ENCODE measurements around the gene BTBD9. TPM values are rescaled to one million over a fixed set of nuclear protein-coding genes. Genes with fewer than 3 reads are reported as not detected.

Gene BTBD9
- total and polyA plus RNA-seq, 2 donors (not counting 1 experiment from before 2014, with no cell fraction given): 4.1 to 48.9 TPM

DNA sequence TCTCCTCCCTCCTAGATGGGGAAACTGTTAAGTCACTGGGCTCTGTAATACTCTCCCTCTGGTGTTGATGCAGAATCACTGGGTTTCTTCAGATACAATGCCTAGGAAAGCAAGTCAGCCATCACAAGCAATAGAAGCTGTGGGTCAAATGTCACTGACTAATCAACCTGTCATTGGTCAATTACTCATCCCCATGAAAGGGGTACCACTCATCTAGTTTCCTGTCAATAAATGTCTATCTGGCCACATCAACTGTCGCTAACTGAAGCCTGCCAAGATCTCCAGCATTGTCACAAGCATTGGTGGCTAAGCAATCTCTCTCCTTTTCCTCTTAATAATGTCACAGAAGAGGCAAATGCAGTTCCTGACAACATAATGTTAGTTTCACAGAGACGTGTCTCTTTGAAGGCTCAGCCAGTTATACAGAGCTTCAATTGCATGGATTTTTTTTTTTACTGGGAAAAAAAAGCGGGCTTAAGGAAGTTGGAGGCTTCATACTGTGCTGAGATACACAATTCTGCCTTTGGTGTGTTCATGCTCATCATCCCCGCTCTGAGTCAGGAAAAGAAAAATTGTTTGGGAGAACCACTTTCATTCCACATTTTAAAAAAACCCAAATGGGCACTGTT lies 355.9 kb downstream of the BTBD9 start:
- Histone ChIP-seq H3K36me3 (replicated peaks in 1 of 2; ENCODE audit: control extremely low read depth in 1 of 2, control insufficient read depth in 1 of 2, extremely low read depth in 1 of 2, insufficient read depth in 2 of 2, low read length in 1 of 2) (peaks cover 0 to 11% of the 10 kb centered on the region in 2 experiments), H3K79me2 (ENCODE audit: control insufficient read depth, insufficient read depth, low read length) (no peaks in the 10 kb centered on the region), H3K9me3 (ENCODE audit: control extremely low read depth in 1 of 3, control insufficient read depth in 2 of 3, insufficient read depth in 1 of 3, low read length in 2 of 3) (no peaks in the 10 kb centered on the region), H3K4me1 (ENCODE audit: control insufficient read depth in 2 of 2, insufficient read depth in 2 of 2, low read length in 2 of 2) (no peaks in the 10 kb centered on the region), H3K27me3 (replicated peaks in 1 of 4; ENCODE audit: control extremely low read depth in 1 of 4, control insufficient read depth in 3 of 4, insufficient read depth in 4 of 4, low read length in 3 of 4) (no peaks in the 10 kb centered on the region), H3K4me2 (replicated peaks; ENCODE audit: low read depth, low read length, poor library complexity, severe bottlenecking) (no peak overlapping the region), H2AFZ (ENCODE audit: insufficient read depth, low read depth, low read length, poor library complexity, severe bottlenecking) (no peak overlapping the region), H3K4me3 (ENCODE audit: control extremely low read depth in 1 of 5, extremely low read depth in 1 of 5, insufficient read depth in 1 of 5, low read depth in 2 of 5, low read length in 4 of 5) (no peak overlapping the region), H3K27ac (ENCODE audit: low read length in 2 of 2) (no peak overlapping the region), H4K20me1 (ENCODE audit: control insufficient read depth, insufficient read depth, low read length, poor library complexity, severe bottlenecking) (no peaks in the 10 kb centered on the region), H3K9ac (ENCODE audit: low read length) (no peak overlapping the region)
- Mint-ChIP-seq H3K9me3 (ENCODE audit: insufficient read depth) (no peaks in the 10 kb centered on the region), H3K4me1 (no peaks in the 10 kb centered on the region), H3K27ac (no peak overlapping the region), H3K27me3 (no peaks in the 10 kb centered on the region), H3K4me3 (no peak overlapping the region)
- POLR2A ChIA-PET: no interaction called here
- TF ChIP-seq EZH2 (IDR thresholded peaks at IDR 0.05; ENCODE audit: borderline replicate concordance, insufficient read depth, low read depth, low read length, poor library complexity, severe bottlenecking): no peak
- TF ChIP-seq CTCF (IDR thresholded peaks at IDR 0.05): no peak
- no peak for ATAC-seq (ENCODE audit: low read depth)
- WGBS (ENCODE audit: insufficient coverage): 65% methylated on average over 2 of the region's 4 CpGs
- intact Hi-C loops (cut with micrococcal nuclease): no loop called here
- CTCF ChIA-PET: no interaction called here
- no peak for DNase-seq

GRCh38 chr6:38282911-38283310 lies 356.8 kb downstream of the BTBD9 start:
- no peak overlapping the region for H2AFZ ChIP-seq (ENCODE audit: insufficient read depth, low read depth, low read length, poor library complexity, severe bottlenecking)

More at GRCh38 chr6:38282911-38283310, 356.8 kb downstream of the BTBD9 start:
- H3K27me3 ChIP-seq (replicated peaks in 1 of 4; ENCODE audit: control extremely low read depth in 1 of 4, control insufficient read depth in 3 of 4, insufficient read depth in 4 of 4, low read length in 3 of 4): no peaks in the 10 kb centered on the region
- no peaks in the 10 kb centered on the region for H3K4me1 ChIP-seq (ENCODE audit: control insufficient read depth in 2 of 2, insufficient read depth in 2 of 2, low read length in 2 of 2)
- H3K27me3 Mint-ChIP-seq: no peaks in the 10 kb centered on the region
- DNase-seq (no peak), ATAC-seq (ENCODE audit: low read depth) (no peak)
- H3K4me3 ChIP-seq (ENCODE audit: control extremely low read depth in 1 of 5, extremely low read depth in 1 of 5, insufficient read depth in 1 of 5, low read depth in 2 of 5, low read length in 4 of 5): no peak overlapping the region
- peaks cover 0 to 7% of the 10 kb centered on the region in 2 experiments for H3K36me3 ChIP-seq (replicated peaks in 1 of 2; ENCODE audit: control extremely low read depth in 1 of 2, control insufficient read depth in 1 of 2, extremely low read depth in 1 of 2, insufficient read depth in 2 of 2, low read length in 1 of 2)
- no peak overlapping the region for H3K27ac ChIP-seq (ENCODE audit: low read length in 2 of 2)
- 100% methylated on average over 1 of the region's 3 CpGs for WGBS (ENCODE audit: insufficient coverage)
- H3K27ac Mint-ChIP-seq: no peak overlapping the region
- POLR2A ChIA-PET: no interaction called here
- no peaks in the 10 kb centered on the region for H3K9me3 ChIP-seq (ENCODE audit: control extremely low read depth in 1 of 3, control insufficient read depth in 2 of 3, insufficient read depth in 1 of 3, low read length in 2 of 3)
- no peaks in the 10 kb centered on the region for H3K9me3 Mint-ChIP-seq (ENCODE audit: insufficient read depth)
- H3K4me1 Mint-ChIP-seq: no peaks in the 10 kb centered on the region
- H3K4me3 Mint-ChIP-seq: no peak overlapping the region
- H3K79me2 ChIP-seq (ENCODE audit: control insufficient read depth, insufficient read depth, low read length): no peaks in the 10 kb centered on the region
- H3K9ac ChIP-seq (ENCODE audit: low read length): no peak overlapping the region
- intact Hi-C loops (cut with micrococcal nuclease): no loop called here
- no peak for TF ChIP-seq EZH2 (IDR thresholded peaks at IDR 0.05; ENCODE audit: borderline replicate concordance, insufficient read depth, low read depth, low read length, poor library complexity, severe bottlenecking)
- TF ChIP-seq CTCF (IDR thresholded peaks at IDR 0.05): no peak
- H3K4me2 ChIP-seq (replicated peaks; ENCODE audit: low read depth, low read length, poor library complexity, severe bottlenecking): no peak overlapping the region
- H4K20me1 ChIP-seq (ENCODE audit: control insufficient read depth, insufficient read depth, low read length, poor library complexity, severe bottlenecking): no peaks in the 10 kb centered on the region
- CTCF ChIA-PET: no interaction called here

All from B cell (primary cell).